Epidermal melanocyte (primary cell): ENCODE measurements around the gene TDRD10.

Experiments used
- DNase-seq: peaks from one replicate; pipeline ENCODE4 v3.0.0; 2011; ENCODE audit warnings: low spot score; ENCODE audit not compliant: insufficient read length

The TDRD10 gene

DNA sequence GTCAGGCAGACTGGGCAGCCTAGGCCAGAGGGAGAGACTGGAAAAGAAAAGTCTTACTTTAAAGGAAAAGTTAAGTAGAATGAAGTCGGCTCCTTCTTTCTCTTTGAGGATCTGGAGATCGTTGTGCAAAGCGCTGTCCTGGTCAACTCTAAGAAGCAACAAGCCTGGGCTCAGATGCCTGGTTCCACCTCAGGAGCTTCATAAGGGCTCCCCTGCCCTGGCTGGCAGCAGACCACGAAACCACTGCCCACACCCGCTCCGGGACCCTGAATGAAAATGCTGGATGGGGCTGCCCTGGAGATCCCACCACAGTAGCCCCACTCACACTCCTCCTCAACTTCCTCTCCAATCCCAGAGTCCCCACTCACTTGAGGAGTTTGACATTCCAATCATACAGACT is 50.0 kb downstream of the TDRD10 start:
- DNase-seq = no peak

DNA sequence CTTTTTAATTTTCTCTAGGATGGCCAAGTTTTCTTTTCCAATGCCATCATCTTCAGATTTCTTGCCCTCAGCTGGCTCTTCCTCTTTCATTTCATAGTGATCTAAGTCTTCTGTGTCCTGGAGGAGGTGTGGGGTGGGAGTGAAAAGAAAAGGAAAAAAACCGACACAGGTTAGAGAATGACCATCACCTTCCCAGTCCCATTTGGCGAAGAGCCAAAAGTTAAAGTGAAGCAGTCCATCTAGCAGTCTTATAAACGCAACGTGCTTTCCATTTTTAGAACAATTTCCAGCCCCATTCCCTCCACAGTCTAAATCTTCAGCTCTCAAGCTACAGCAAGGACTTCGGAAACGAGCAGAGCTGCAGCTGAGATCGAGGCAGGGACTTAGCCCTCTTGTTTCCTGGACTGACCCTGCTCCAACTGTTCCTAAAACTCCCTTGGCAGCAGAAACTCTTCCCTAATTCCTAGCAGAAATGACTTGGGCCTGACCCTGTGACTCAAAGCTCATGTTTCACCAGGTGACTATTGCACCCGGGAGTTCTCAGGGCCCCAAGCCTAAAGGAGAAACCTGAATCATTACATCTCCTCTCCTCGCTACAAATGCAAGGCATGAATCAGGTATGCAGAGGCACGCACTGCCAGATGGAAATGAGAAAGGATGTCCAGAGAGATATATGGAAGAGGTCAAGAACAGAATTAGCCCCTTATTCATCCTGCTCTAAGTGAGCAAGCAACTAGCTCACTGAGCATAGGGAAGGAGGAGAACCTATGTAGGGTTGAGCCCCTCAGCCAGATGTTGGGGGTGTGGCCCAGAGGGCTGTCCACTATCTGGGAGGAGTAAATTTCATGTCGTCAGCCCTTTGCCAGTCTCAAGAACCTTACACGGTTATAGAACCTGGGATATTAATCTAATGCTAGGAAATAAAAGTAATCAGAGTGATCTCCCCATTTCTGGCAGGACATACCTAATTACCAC is 51.3 kb downstream of the TDRD10 start:
- DNase-seq = no peak

- DNase-seq = no peak
Measured at GRCh38 chr1:154556422-154556821, 54.4 kb downstream of the TDRD10 start.

GRCh38 chr1:154557248-154557938 is 55.4 kb downstream of the TDRD10 start:
- no peak for DNase-seq

GRCh38 chr1:154557939-154558719 is 56.1 kb downstream of the TDRD10 start, which contains the start of gene UBE2Q1:
Gene UBE2Q1, minus strand, starts transcription at chr1:154558662. Its CDS starts 109 bp downstream, at chr1:154558553.
- DNase-seq = no peak

GRCh38 chr1:154558720-154559465 is 56.9 kb downstream of the TDRD10 start:
- peak; percentile 86 for DNase-seq

- peak; percentile 73 for DNase-seq
Measured at GRCh38 chr1:154559466-154560044, 57.5 kb downstream of the TDRD10 start.

GRCh38 chr1:154565876-154566275 is 63.9 kb downstream of the TDRD10 start:
- no peak for DNase-seq

GRCh38 chr1:154567386-154568156 is 65.6 kb downstream of the TDRD10 start, which contains the start of gene CHRNB2:
Gene CHRNB2, plus strand, starts transcription at chr1:154567778. Its CDS starts 267 bp downstream, at chr1:154568045.
- peak; percentile 69 for DNase-seq

DNA sequence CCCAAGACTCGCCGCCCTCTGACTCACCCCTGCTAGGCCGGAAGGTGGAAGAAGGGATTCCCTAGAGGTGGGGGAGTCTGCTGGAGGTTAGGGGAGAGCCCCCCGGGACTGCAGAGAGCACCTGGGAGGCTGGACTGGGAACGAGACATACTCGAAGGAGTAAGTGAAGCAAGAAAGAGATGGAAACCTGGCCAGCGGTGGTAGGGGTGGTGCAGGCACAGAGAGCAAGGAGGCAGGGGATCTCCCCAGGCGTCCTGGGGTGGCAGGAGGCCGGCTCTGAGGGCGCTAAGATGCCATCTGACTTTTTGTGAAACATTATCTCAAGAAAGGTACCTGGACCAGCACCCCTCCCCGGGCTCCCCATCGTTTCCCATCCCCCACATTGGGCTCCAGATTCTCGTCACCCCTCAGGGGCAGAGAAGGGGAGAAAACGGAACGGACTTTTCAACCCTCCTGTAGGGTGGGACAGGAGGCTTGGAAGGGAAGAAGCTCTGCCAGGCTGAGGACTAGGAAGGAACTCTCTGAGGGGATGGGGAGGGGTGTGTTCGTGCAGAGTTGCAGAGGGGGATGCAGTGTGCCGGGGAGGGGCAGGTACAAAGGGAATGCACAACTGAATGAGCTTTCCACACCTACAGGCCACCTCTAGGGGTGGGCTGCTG is 66.3 kb downstream of the TDRD10 start:
- no peak for DNase-seq

DNA sequence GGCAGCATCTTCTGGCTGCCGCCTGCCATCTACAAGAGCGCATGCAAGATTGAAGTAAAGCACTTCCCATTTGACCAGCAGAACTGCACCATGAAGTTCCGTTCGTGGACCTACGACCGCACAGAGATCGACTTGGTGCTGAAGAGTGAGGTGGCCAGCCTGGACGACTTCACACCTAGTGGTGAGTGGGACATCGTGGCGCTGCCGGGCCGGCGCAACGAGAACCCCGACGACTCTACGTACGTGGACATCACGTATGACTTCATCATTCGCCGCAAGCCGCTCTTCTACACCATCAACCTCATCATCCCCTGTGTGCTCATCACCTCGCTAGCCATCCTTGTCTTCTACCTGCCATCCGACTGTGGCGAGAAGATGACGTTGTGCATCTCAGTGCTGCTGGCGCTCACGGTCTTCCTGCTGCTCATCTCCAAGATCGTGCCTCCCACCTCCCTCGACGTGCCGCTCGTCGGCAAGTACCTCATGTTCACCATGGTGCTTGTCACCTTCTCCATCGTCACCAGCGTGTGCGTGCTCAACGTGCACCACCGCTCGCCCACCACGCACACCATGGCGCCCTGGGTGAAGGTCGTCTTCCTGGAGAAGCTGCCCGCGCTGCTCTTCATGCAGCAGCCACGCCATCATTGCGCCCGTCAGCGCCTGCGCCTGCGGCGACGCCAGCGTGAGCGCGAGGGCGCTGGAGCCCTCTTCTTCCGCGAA is 69.4 kb downstream of the TDRD10 start:
- DNase-seq = no peak

DNA sequence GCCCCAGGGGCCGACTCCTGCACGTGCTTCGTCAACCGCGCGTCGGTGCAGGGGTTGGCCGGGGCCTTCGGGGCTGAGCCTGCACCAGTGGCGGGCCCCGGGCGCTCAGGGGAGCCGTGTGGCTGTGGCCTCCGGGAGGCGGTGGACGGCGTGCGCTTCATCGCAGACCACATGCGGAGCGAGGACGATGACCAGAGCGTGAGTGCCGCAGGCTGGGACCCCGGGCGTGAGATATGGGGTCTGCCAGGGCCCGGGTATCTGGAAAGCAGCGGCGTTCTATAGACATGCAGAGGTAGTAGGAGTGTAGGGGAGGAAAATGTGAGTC is 69.9 kb downstream of the TDRD10 start:
- no peak for DNase-seq

- no peak for DNase-seq
Measured at GRCh38 chr1:154572468-154573167, 70.6 kb downstream of the TDRD10 start.

GRCh38 chr1:154573168-154573510 is 71.1 kb downstream of the TDRD10 start:
- no peak for DNase-seq

DNA sequence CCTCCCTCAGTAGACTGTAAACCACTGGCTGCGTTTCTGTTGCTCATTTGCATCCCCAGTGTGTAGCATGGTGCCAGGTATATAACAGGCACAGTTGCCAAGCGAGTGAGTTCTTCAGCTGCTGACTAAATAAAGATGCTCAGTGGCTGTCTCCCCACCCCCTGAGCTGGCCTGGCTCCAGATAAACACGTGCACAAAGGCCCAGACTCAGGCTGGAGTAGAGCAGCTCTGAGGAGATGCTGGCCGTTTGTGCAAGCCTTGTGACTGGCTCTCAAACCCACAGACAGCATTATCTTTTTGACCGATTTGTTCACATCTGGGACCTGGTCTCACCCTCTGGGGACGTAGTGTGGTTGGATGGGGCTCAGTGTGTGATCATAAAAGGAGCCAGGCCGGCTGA is 72.7 kb downstream of the TDRD10 start:
- no peak for DNase-seq

GRCh38 chr1:154575147-154575927 is 73.3 kb downstream of the TDRD10 start:
- no peak for DNase-seq

DNA sequence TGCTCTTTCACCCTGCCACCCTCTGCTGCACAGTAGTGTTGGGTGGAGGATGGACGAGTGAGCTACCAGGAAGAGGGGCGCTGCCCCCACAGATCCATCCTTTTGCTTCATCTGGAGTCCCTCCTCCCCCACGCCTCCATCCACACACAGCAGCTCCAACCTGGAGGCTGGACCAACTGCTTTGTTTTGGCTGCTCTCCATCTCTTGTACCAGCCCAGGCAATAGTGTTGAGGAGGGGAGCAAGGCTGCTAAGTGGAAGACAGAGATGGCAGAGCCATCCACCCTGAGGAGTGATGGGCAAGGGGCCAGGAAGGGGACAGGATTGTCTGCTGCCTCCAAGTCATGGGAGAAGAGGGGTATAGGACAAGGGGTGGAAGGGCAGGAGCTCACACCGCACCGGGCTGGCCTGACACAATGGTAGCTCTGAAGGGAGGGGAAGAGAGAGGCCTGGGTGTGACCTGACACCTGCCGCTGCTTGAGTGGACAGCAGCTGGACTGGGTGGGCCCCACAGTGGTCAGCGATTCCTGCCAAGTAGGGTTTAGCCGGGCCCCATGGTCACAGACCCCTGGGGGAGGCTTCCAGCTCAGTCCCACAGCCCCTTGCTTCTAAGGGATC is 74.0 kb downstream of the TDRD10 start:
- no peak for DNase-seq
